Ishikawa (cell line): ENCODE measurements around the gene EXT2.

Experiments used
- CEBPB ChIP-seq: IDR thresholded peaks from 2 replicates; pipeline ENCODE4 v1.6.1; 2012
- CREB1 ChIP-seq: IDR thresholded peaks from 2 replicates; pipeline ENCODE4 v1.6.1; 2012; ENCODE audit warnings: low read depth
- EP300 ChIP-seq: IDR thresholded peaks from 2 replicates; pipeline ENCODE4 v1.6.1; 2012; ENCODE audit warnings: borderline replicate concordance
- REST ChIP-seq: IDR thresholded peaks from 2 replicates; pipeline ENCODE4 v1.6.1; 2012; ENCODE audit warnings: low read depth, mild to moderate bottlenecking
- TAF1 ChIP-seq: IDR thresholded peaks from 2 replicates; pipeline ENCODE4 v1.6.1; 2012; ENCODE audit warnings: low read depth, mild to moderate bottlenecking
- TCF12 ChIP-seq: IDR thresholded peaks from 2 replicates; pipeline ENCODE4 v1.6.1; 2012; ENCODE audit warnings: low read depth
- TEAD4 ChIP-seq: IDR thresholded peaks from 2 replicates; pipeline ENCODE4 v1.6.1; 2012

- TF ChIP-seq CREB1, result no peak
- TF ChIP-seq TEAD4, result no peak
- TF ChIP-seq TAF1, result no peak
- no peak for TF ChIP-seq CEBPB
- no peak for TF ChIP-seq REST
- no peak for TF ChIP-seq TCF12
- TF ChIP-seq EP300, result no peak
Measured at GRCh38 chr11:44257338-44258189, 162.1 kb downstream of the EXT2 start.
